K562 treated with DMSO at 1 percent for 12 hours (cell line): ENCODE data around the gene SUV39H2. TPM values are rescaled to one million over a fixed set of nuclear protein-coding genes. Genes with fewer than 3 reads are reported as not detected.

Experiments
- total RNA-seq: library from RNA; unstranded; fragments of 300-600 nt; gene quantifications from 2 replicates; pipeline ENCODE4 v1.2.3, GENCODE V29; 2022; ENCODE audit not compliant: insufficient read depth

Gene SUV39H2
- total RNA-seq: 11.1 and 19.8 TPM in 2 replicates

GRCh38 chr10:14878266-14879123, at the start of gene SUV39H2:
Gene SUV39H2, plus strand, starts transcription at chr10:14878866. Its CDS starts 23 bp downstream, at chr10:14878889.

GRCh38 chr10:14837757-14838581, 40.7 kb upstream of the SUV39H2 start, which contains the start of the genes CDNF, HSPA14 and MSANTD7:
Gene CDNF, minus strand, starts transcription at chr10:14838037. Its CDS starts 91 bp downstream, at chr10:14837946.
Gene HSPA14, plus strand, starts transcription at chr10:14838306. Its CDS starts 97 bp downstream, at chr10:14838403.
Gene MSANTD7, plus strand, starts transcription at chr10:14838306. Its CDS starts 3,979 bp downstream, at chr10:14842285.

Other genes with a start within 250 kb of the SUV39H2 start
- gene FAM107B, start 104.0 kb upstream of the SUV39H2 start, total RNA-seq: 3.6 and 8.0 TPM in 2 replicates
- 1.9 and 5.0 TPM in 2 replicates for gene CDNF, start 40.8 kb upstream of the SUV39H2 start, total RNA-seq
- 19.1 and 26.1 TPM in 2 replicates for gene HSPA14, start 40.6 kb upstream of the SUV39H2 start, total RNA-seq
- gene MSANTD7, start 40.6 kb upstream of the SUV39H2 start, total RNA-seq: 4.5 and 18.9 TPM in 2 replicates
- gene DCLRE1C, start 75.2 kb downstream of the SUV39H2 start, total RNA-seq: 4.3 and 13.7 TPM in 2 replicates
- gene MEIG1, start 80.5 kb downstream of the SUV39H2 start, total RNA-seq: not detected in 2 replicates
- gene OLAH, start 165.1 kb downstream of the SUV39H2 start, total RNA-seq: not detected in 2 replicates
- gene ACBD7, start 209.9 kb downstream of the SUV39H2 start, total RNA-seq: 1.5 TPM in 1 of 2 replicates, not detected in the other
- 16.7 and 31.3 TPM in 2 replicates for gene RPP38, start 218.5 kb downstream of the SUV39H2 start, total RNA-seq